AG04450 (cell line): Measurements from ENCODE around the gene MATCAP1. TPM values are rescaled to one million over a fixed set of nuclear protein-coding genes. Genes with fewer than 3 reads are reported as not detected.

Experiments used
- CTCF ChIA-PET: fragments of 300-600, 350-600 bp; formaldehyde crosslinking; extraction: SDS; loops from one replicate; lab custom pipeline; 2022; ENCODE audit warnings: antibody characterized with exemption, inconsistent platforms; lab: Charles Lee
- POLR2A ChIA-PET: fragments of 350-600 bp; formaldehyde crosslinking; extraction: SDS; loops from one replicate; lab custom pipeline; 2021; ENCODE audit warnings: antibody characterized with exemption, inconsistent platforms; lab: Yijun Ruan, JAX
- DNase-seq: peaks from one replicate; pipeline ENCODE4 v3.0.0-alpha.2; 2011; ENCODE audit warnings: low read depth, low spot score
- H3K27ac ChIP-seq: one replicate; pipeline ENCODE4 v1.5.1; 2012; ENCODE audit warnings: low read depth, low read length, control low read depth
- H3K27me3 ChIP-seq: one replicate; pipeline ENCODE4 v1.6.0; 2012; ENCODE audit warnings: low read length; ENCODE audit not compliant: control insufficient read depth, insufficient read depth
- H3K4me3 ChIP-seq: 2 replicates; pipeline ENCODE4 v1.5.1; 2011; ENCODE audit warnings: mild to moderate bottlenecking, low read depth, low read length, control low read depth
- H3K9me3 ChIP-seq: 2 replicates; pipeline ENCODE4 v1.5.1; 2012; ENCODE audit warnings: low read length; ENCODE audit not compliant: control insufficient read depth, insufficient read depth
- CTCF ChIP-seq: IDR thresholded peaks from 2 replicates; pipeline ENCODE4 v1.5.1; 2011; ENCODE audit warnings: low read depth, low read length, control low read depth, inconsistent platforms
- polyA plus RNA-seq: library from polyadenylated mRNA; depleted of rRNA; stranded (reverse); fragments of >200 nt; gene quantifications from 2 replicates; pipeline ENCODE4 v1.2.3, GENCODE V29; 2011

The MATCAP1 gene
- polyA plus RNA-seq, 1 experiment: 13.9 TPM

- H3K27ac ChIP-seq: no peak overlapping the region
- H3K27me3 ChIP-seq: no peaks in the 10 kb centered on the region
- CTCF ChIA-PET: interaction anchor here (0.6 to 1.5 kb wide), 3 partner anchors 10 to 185 kb away, joined by 3 to 4 read pairs (median 4); partner anchors contain the start of gene TPPP3
- H3K4me3 ChIP-seq: no peak overlapping the region
- POLR2A ChIA-PET: interaction anchor here (0.6 to 1.8 kb wide), 5 partner anchors 10 to 306 kb away, joined by 3 to 4 read pairs (median 3); no protein-coding TSS in a partner anchor
- TF ChIP-seq CTCF: no peak
- no peaks in the 10 kb centered on the region for H3K9me3 ChIP-seq
- no peak for DNase-seq
Measured at GRCh38 chr16:67208154-67208896, 24.6 kb upstream of the MATCAP1 start.

GRCh38 chr16:67207249-67208091 is 23.7 kb upstream of the MATCAP1 start:
- ChIA-PET CTCF (interaction anchor here (0.8 to 1.5 kb wide), 3 partner anchors 9 to 106 kb away, joined by 3 to 4 read pairs (median 4); no protein-coding TSS in a partner anchor), POLR2A (interaction anchor here (1.1 to 1.8 kb wide), 2 partner anchors 17 to 37 kb away, joined by 3 to 4 read pairs; no protein-coding TSS in a partner anchor)
- Histone ChIP-seq H3K27me3 (no peaks in the 10 kb centered on the region), H3K4me3 (no peak overlapping the region), H3K27ac (no peak overlapping the region), H3K9me3 (no peaks in the 10 kb centered on the region)
- no peak for DNase-seq
- no peak for TF ChIP-seq CTCF

GRCh38 chr16:67206838-67207248 is 23.1 kb upstream of the MATCAP1 start:
- CTCF ChIA-PET: interaction anchor here (0.9 kb wide), 1 partner anchor 9 kb away, joined by 3 read pairs; no protein-coding TSS in a partner anchor
- H3K4me3 ChIP-seq: no peak overlapping the region
- H3K27ac ChIP-seq: no peak overlapping the region
- H3K9me3 ChIP-seq: no peaks in the 10 kb centered on the region
- no peak for DNase-seq
- POLR2A ChIA-PET: interaction anchor here (0.5 kb wide), 1 partner anchor 186 kb away, joined by 4 read pairs; no protein-coding TSS in a partner anchor
- no peaks in the 10 kb centered on the region for H3K27me3 ChIP-seq
- TF ChIP-seq CTCF: no peak

GRCh38 chr16:67206129-67206837 is 22.5 kb upstream of the MATCAP1 start:
- TF ChIP-seq CTCF: no peak
- no peaks in the 10 kb centered on the region for H3K27me3 ChIP-seq
- no peak overlapping the region for H3K4me3 ChIP-seq
- ChIA-PET POLR2A (interaction anchor here (0.5 to 0.8 kb wide), 3 partner anchors 9 to 186 kb away, joined by 3 to 4 read pairs (median 3); no protein-coding TSS in a partner anchor), CTCF (interaction anchor here (0.9 kb wide), 1 partner anchor 9 kb away, joined by 3 read pairs; no protein-coding TSS in a partner anchor)
- no peaks in the 10 kb centered on the region for H3K9me3 ChIP-seq
- DNase-seq: no peak
- no peak overlapping the region for H3K27ac ChIP-seq
